HEK293 (cell line): ENCODE measurements around the gene JPH4.

Experiments used
- BCL11A ChIP-seq: fragments of 450-650 bp; formaldehyde crosslinking; IDR thresholded peaks from 2 replicates; pipeline ENCODE4 v1.5.1; 2016; ENCODE audit warnings: low read depth, missing biosample characterization, missing genetic modification characterization
- BCL11B ChIP-seq: fragments of 450-650 bp; formaldehyde crosslinking; IDR thresholded peaks from 2 replicates; pipeline ENCODE4 v1.5.1; 2016; ENCODE audit warnings: low read depth, missing biosample characterization, missing genetic modification characterization
- GLIS2 ChIP-seq: fragments of 450-650 bp; formaldehyde crosslinking; IDR thresholded peaks from 2 replicates; pipeline ENCODE4 v1.5.1; 2016; ENCODE audit warnings: missing biosample characterization, missing genetic modification characterization
- HOXC10 ChIP-seq: sonication (generic); formaldehyde crosslinking; IDR thresholded peaks from 2 replicates; pipeline ENCODE4 v1.8.1; 2023; ENCODE audit warnings: mild to moderate bottlenecking, missing genetic modification reagents
- SP3 ChIP-seq: fragments of 450-650 bp; formaldehyde crosslinking; IDR thresholded peaks from 2 replicates; pipeline ENCODE4 v1.5.1; 2016; ENCODE audit warnings: missing biosample characterization, missing genetic modification characterization
- YY2 ChIP-seq: fragments of 450-650 bp; formaldehyde crosslinking; IDR thresholded peaks from 2 replicates; pipeline ENCODE4 v1.5.1; 2016; ENCODE audit warnings: missing biosample characterization, missing genetic modification characterization
- ZBTB1 ChIP-seq: fragments of 450-650 bp; formaldehyde crosslinking; IDR thresholded peaks from 2 replicates; pipeline ENCODE4 v1.5.1; 2016; ENCODE audit warnings: missing biosample characterization, missing genetic modification characterization
- ZBTB21 ChIP-seq: fragments of 450-650 bp; formaldehyde crosslinking; IDR thresholded peaks from 2 replicates; pipeline ENCODE4 v1.5.1; 2017; ENCODE audit warnings: missing biosample characterization, missing genetic modification characterization
- ZFP37 ChIP-seq: fragments of 450-650 bp; formaldehyde crosslinking; IDR thresholded peaks from 2 replicates; pipeline ENCODE4 v1.5.1; 2016; ENCODE audit warnings: missing biosample characterization, missing genetic modification characterization
- ZNF121 ChIP-seq: fragments of 450-650 bp; formaldehyde crosslinking; IDR thresholded peaks from 2 replicates; pipeline ENCODE4 v1.5.1; 2016; ENCODE audit warnings: missing biosample characterization, missing genetic modification characterization
- ZNF132 ChIP-seq: fragments of 450-650 bp; formaldehyde crosslinking; IDR thresholded peaks from 2 replicates; pipeline ENCODE4 v1.5.1; 2017; ENCODE audit warnings: missing biosample characterization, missing genetic modification characterization, borderline replicate concordance
- ZNF155 ChIP-seq: fragments of 450-650 bp; formaldehyde crosslinking; IDR thresholded peaks from 2 replicates; pipeline ENCODE4 v1.5.1; 2016; ENCODE audit warnings: missing biosample characterization, missing genetic modification characterization
- ZNF184 ChIP-seq: fragments of 450-650 bp; IDR thresholded peaks from 2 replicates; pipeline ENCODE4 v1.5.1; 2018; ENCODE audit warnings: missing biosample characterization, mild to moderate bottlenecking, missing genetic modification characterization
- ZNF221 ChIP-seq: fragments of 450-650 bp; formaldehyde crosslinking; IDR thresholded peaks from 2 replicates; pipeline ENCODE4 v1.5.1; 2017; ENCODE audit warnings: missing biosample characterization, missing genetic modification characterization, borderline replicate concordance
- ZNF266 ChIP-seq: fragments of 450-650 bp; formaldehyde crosslinking; IDR thresholded peaks from 2 replicates; pipeline ENCODE4 v1.5.1; 2016; ENCODE audit warnings: missing biosample characterization, missing genetic modification characterization, low read depth
- ZNF366 ChIP-seq: fragments of 450-650 bp; formaldehyde crosslinking; conservative IDR thresholded peaks from 2 replicates; pipeline ENCODE4 v1.5.1; 2016; ENCODE audit warnings: missing biosample characterization, missing genetic modification characterization
- ZNF404 ChIP-seq: fragments of 450-650 bp; formaldehyde crosslinking; IDR thresholded peaks from 2 replicates; pipeline ENCODE4 v1.5.1; 2017; ENCODE audit warnings: missing biosample characterization, missing genetic modification characterization
- ZNF426 ChIP-seq: fragments of 450-650 bp; formaldehyde crosslinking; IDR thresholded peaks from 2 replicates; pipeline ENCODE4 v1.5.1; 2017; ENCODE audit warnings: missing biosample characterization, missing genetic modification characterization, mild to moderate bottlenecking, inconsistent platforms, moderate library complexity
- ZNF585B ChIP-seq: fragments of 450-650 bp; formaldehyde crosslinking; IDR thresholded peaks from 2 replicates; pipeline ENCODE4 v1.5.1; 2016; ENCODE audit warnings: missing biosample characterization, missing genetic modification characterization
- ZNF610 ChIP-seq: fragments of 450-650 bp; formaldehyde crosslinking; IDR thresholded peaks from 2 replicates; pipeline ENCODE4 v1.5.1; 2016; ENCODE audit warnings: missing biosample characterization, missing genetic modification characterization, borderline replicate concordance
- ZNF768 ChIP-seq: fragments of 450-650 bp; formaldehyde crosslinking; IDR thresholded peaks from 2 replicates; pipeline ENCODE4 v1.5.1; 2018; ENCODE audit warnings: missing biosample characterization, mild to moderate bottlenecking, missing genetic modification characterization
- TF ChIP-seq, protein P1 (sequence below): fragments of 450-650 bp; formaldehyde crosslinking; IDR thresholded peaks from 2 replicates; pipeline ENCODE4 v1.5.1; 2016; ENCODE audit warnings: missing biosample characterization, missing genetic modification characterization
- TF ChIP-seq, protein P2 (sequence below): fragments of 450-650 bp; formaldehyde crosslinking; IDR thresholded peaks from 2 replicates; pipeline ENCODE4 v1.5.1; 2016; ENCODE audit warnings: missing biosample characterization, missing genetic modification characterization
- TF ChIP-seq, protein P3 (sequence below): fragments of 450-650 bp; formaldehyde crosslinking; IDR thresholded peaks from 2 replicates; pipeline ENCODE4 v1.5.1; 2016; ENCODE audit warnings: missing biosample characterization, missing genetic modification characterization, low read depth
- TF ChIP-seq, protein P4 (sequence below): fragments of 450-650 bp; formaldehyde crosslinking; IDR thresholded peaks from 2 replicates; pipeline ENCODE4 v1.5.1; 2017; ENCODE audit warnings: missing biosample characterization, missing genetic modification characterization
- TF ChIP-seq, protein P5 (sequence below): fragments of 450-650 bp; formaldehyde crosslinking; IDR thresholded peaks from 2 replicates; pipeline ENCODE4 v1.5.1; 2016; ENCODE audit warnings: missing biosample characterization, missing genetic modification characterization
- TF ChIP-seq, protein P6 (sequence below): fragments of 450-650 bp; formaldehyde crosslinking; IDR thresholded peaks from 2 replicates; pipeline ENCODE4 v1.5.1; 2016; ENCODE audit warnings: missing biosample characterization, missing genetic modification characterization
- TF ChIP-seq, protein P7 (sequence below): fragments of 450-650 bp; formaldehyde crosslinking; IDR thresholded peaks from 2 replicates; pipeline ENCODE4 v1.5.1; 2017; ENCODE audit warnings: missing biosample characterization, missing genetic modification characterization

JPH4 gene

DNA sequence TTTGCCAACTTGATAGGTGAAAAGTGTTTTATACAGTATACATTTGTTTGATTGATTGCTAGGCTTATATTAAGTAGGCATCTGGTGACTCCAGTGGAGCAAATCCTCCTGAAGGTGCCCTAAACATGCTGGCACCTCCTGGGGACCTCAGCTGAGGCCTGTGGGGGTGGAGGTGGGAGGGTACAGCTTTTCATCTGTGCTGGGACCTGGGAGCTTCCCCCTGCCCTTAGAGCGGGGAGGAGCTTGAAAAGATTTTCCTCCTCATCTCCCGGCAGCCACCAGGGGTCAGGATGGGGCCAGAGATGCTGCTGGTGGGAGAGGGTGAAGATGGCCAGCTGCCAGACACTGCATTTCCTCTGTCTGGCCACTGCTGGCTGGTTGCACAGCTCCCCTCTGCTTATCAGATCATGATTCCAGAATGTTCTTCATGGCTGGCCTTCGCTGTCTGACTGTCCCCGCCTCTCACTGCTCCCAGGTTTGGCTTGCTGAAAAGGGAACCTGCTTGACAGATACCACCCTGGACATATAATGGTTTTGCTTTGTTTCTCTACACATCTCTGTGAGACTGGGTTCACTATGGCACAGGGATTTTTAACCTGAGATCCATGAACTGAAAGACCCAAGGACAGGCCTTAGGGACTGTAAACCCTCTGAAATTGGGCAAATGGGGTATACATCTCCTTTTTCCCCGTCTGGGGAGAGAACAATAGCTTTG is 10.5 kb upstream of the JPH4 start (continued):
- TF ChIP-seq, protein P1, sequence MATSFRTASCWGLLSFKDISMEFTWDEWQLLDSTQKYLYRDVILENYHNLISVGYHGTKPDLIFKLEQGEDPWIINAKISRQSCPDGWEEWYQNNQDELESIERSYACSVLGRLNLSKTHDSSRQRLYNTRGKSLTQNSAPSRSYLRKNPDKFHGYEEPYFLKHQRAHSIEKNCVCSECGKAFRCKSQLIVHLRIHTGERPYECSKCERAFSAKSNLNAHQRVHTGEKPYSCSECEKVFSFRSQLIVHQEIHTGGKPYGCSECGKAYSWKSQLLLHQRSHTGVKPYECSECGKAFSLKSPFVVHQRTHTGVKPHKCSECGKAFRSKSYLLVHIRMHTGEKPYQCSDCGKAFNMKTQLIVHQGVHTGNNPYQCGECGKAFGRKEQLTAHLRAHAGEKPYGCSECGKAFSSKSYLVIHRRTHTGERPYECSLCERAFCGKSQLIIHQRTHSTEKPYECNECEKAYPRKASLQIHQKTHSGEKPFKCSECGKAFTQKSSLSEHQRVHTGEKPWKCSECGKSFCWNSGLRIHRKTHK (tag by site-specific recombination), result no peak
- TF ChIP-seq ZNF221, result no peak
- no peak for TF ChIP-seq ZNF585B (tag by site-specific recombination)
- TF ChIP-seq ZBTB21 (tag by site-specific recombination), result no peak
- TF ChIP-seq GLIS2 (tag by site-specific recombination), result no peak
- TF ChIP-seq BCL11B (tag by site-specific recombination), result no peak
- TF ChIP-seq ZNF768, result no peak
- TF ChIP-seq, protein P2, sequence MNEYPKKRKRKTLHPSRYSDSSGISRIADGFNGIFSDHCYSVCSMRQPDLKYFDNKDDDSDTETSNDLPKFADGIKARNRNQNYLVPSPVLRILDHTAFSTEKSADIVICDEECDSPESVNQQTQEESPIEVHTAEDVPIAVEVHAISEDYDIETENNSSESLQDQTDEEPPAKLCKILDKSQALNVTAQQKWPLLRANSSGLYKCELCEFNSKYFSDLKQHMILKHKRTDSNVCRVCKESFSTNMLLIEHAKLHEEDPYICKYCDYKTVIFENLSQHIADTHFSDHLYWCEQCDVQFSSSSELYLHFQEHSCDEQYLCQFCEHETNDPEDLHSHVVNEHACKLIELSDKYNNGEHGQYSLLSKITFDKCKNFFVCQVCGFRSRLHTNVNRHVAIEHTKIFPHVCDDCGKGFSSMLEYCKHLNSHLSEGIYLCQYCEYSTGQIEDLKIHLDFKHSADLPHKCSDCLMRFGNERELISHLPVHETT, result no peak
- TF ChIP-seq ZNF366 (tag by site-specific recombination), result peak; percentile 54; the same call in 1 of the 2 replicates
- TF ChIP-seq, protein P3, sequence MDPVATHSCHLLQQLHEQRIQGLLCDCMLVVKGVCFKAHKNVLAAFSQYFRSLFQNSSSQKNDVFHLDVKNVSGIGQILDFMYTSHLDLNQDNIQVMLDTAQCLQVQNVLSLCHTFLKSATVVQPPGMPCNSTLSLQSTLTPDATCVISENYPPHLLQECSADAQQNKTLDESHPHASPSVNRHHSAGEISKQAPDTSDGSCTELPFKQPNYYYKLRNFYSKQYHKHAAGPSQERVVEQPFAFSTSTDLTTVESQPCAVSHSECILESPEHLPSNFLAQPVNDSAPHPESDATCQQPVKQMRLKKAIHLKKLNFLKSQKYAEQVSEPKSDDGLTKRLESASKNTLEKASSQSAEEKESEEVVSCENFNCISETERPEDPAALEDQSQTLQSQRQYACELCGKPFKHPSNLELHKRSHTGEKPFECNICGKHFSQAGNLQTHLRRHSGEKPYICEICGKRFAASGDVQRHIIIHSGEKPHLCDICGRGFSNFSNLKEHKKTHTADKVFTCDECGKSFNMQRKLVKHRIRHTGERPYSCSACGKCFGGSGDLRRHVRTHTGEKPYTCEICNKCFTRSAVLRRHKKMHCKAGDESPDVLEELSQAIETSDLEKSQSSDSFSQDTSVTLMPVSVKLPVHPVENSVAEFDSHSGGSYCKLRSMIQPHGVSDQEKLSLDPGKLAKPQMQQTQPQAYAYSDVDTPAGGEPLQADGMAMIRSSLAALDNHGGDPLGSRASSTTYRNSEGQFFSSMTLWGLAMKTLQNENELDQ, result no peak
- TF ChIP-seq ZNF610 (tag by site-specific recombination), result no peak
- TF ChIP-seq, protein P4, sequence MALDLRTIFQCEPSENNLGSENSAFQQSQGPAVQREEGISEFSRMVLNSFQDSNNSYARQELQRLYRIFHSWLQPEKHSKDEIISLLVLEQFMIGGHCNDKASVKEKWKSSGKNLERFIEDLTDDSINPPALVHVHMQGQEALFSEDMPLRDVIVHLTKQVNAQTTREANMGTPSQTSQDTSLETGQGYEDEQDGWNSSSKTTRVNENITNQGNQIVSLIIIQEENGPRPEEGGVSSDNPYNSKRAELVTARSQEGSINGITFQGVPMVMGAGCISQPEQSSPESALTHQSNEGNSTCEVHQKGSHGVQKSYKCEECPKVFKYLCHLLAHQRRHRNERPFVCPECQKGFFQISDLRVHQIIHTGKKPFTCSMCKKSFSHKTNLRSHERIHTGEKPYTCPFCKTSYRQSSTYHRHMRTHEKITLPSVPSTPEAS (tag by site-specific recombination), result no peak
- no peak for TF ChIP-seq ZNF404 (tag by site-specific recombination)
- TF ChIP-seq ZNF121, result no peak
- no peak for TF ChIP-seq ZBTB1 (tag by site-specific recombination)
- TF ChIP-seq, protein P5, sequence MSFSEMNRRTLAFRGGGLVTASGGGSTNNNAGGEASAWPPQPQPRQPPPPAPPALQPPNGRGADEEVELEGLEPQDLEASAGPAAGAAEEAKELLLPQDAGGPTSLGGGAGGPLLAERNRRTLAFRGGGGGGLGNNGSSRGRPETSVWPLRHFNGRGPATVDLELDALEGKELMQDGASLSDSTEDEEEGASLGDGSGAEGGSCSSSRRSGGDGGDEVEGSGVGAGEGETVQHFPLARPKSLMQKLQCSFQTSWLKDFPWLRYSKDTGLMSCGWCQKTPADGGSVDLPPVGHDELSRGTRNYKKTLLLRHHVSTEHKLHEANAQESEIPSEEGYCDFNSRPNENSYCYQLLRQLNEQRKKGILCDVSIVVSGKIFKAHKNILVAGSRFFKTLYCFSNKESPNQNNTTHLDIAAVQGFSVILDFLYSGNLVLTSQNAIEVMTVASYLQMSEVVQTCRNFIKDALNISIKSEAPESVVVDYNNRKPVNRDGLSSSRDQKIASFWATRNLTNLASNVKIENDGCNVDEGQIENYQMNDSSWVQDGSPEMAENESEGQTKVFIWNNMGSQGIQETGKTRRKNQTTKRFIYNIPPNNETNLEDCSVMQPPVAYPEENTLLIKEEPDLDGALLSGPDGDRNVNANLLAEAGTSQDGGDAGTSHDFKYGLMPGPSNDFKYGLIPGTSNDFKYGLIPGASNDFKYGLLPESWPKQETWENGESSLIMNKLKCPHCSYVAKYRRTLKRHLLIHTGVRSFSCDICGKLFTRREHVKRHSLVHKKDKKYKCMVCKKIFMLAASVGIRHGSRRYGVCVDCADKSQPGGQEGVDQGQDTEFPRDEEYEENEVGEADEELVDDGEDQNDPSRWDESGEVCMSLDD (tag by site-specific recombination), result no peak
- TF ChIP-seq, protein P6, sequence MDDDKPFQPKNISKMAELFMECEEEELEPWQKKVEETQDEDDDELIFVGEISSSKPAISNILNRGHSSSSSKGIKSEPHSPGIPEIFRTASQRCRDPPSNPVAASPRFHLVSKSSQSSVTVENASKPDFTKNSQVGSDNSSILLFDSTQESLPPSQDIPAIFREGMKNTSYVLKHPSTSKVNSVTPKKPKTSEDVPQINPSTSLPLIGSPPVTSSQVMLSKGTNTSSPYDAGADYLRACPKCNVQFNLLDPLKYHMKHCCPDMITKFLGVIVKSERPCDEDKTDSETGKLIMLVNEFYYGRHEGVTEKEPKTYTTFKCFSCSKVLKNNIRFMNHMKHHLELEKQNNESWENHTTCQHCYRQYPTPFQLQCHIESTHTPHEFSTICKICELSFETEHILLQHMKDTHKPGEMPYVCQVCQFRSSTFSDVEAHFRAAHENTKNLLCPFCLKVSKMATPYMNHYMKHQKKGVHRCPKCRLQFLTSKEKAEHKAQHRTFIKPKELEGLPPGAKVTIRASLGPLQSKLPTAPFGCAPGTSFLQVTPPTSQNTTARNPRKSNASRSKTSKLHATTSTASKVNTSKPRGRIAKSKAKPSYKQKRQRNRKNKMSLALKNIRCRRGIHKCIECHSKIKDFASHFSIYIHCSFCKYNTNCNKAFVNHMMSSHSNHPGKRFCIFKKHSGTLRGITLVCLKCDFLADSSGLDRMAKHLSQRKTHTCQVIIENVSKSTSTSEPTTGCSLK (tag by site-specific recombination), result no peak
- no peak for TF ChIP-seq ZNF155 (tag by site-specific recombination)
- no peak for TF ChIP-seq ZNF184 (tag by site-specific recombination)
- TF ChIP-seq HOXC10 (CRISPR knock-in tag), result no peak
- TF ChIP-seq, protein P7, sequence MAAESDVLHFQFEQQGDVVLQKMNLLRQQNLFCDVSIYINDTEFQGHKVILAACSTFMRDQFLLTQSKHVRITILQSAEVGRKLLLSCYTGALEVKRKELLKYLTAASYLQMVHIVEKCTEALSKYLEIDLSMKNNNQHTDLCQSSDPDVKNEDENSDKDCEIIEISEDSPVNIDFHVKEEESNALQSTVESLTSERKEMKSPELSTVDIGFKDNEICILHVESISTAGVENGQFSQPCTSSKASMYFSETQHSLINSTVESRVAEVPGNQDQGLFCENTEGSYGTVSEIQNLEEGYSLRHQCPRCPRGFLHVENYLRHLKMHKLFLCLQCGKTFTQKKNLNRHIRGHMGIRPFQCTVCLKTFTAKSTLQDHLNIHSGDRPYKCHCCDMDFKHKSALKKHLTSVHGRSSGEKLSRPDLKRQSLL, result no peak
- TF ChIP-seq ZNF426, result no peak
- no peak for TF ChIP-seq ZFP37 (tag by site-specific recombination)
- no peak for TF ChIP-seq ZNF266 (tag by site-specific recombination)
- no peak for TF ChIP-seq BCL11A (tag by site-specific recombination)
- TF ChIP-seq ZNF132 (tag by site-specific recombination), result no peak
- TF ChIP-seq YY2 (tag by site-specific recombination), result no peak
- peak; percentile 37; the same call in 1 of the 2 replicates for TF ChIP-seq SP3 (tag by site-specific recombination)
